NT2/D1 (cell line): ENCODE measurements around the gene ACBD6.

Experiments
- SUZ12 ChIP-seq: IDR thresholded peaks from 2 replicates; pipeline ENCODE4 v1.6.1; 2011; ENCODE audit not compliant: insufficient read length, insufficient read depth; ENCODE audit errors: extremely low read depth
- YY1 ChIP-seq: IDR thresholded peaks from 2 replicates; pipeline ENCODE4 v1.6.1; 2011; ENCODE audit not compliant: insufficient read length, insufficient read depth
- ZNF274 ChIP-seq: IDR thresholded peaks from 2 replicates; pipeline ENCODE4 v1.6.1; 2011; ENCODE audit warnings: mild to moderate bottlenecking, low read depth, low read length

DNA sequence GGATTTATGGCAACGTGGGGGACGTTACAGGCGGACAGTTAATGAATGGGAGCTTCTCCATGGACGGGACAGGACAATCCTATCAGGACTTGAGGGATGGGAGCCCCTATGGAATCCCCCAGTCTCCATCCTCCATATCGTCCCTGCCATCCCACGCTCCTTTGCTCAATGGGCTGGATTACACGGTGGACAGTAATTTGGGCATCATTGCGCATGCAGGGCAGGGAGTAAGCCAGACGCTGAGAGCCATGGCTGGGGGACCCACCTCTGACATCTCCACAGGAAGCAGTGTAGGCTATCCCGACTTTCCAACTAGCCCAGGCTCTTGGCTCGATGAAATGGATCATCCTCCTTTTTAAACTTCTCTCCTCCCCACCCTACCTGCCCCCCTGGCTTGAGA, 228.2 kb downstream of the ACBD6 start:
- TF ChIP-seq SUZ12, result no peak
- no peak for TF ChIP-seq ZNF274
- no peak for TF ChIP-seq YY1
